ENCODE data around the gene FUT2.
"Not testable (repeated sequence)": the region's sequence is repeated elsewhere in the genome, so short reads cannot be mapped to it uniquely, and the experiment has no call there.

Gene FUT2

GRCh38 chr19:48695743-48696352 lies at the start of gene FUT2:
FUT2 (plus strand) TSS chr19:48695971; CDS start chr19:48702957, 6,986 bp downstream.
- DNase-seq: no peak

- DNase-seq: peak; percentile 96
Observed at GRCh38 chr19:48646001-48646721, 49.6 kb upstream of the FUT2 start, which contains the start of gene CA11. CA11 (minus strand) TSS chr19:48646187; CDS start chr19:48645632, 555 bp downstream.

- DNase-seq: no peak
Observed at GRCh38 chr19:48646722-48647216, 49.0 kb upstream of the FUT2 start.

GRCh38 chr19:48648134-48648533 lies 47.6 kb upstream of the FUT2 start:
- DNase-seq: no peak

GRCh38 chr19:48650974-48651682 lies 44.6 kb upstream of the FUT2 start:
- DNase-seq: no peak

- no peak for DNase-seq
Observed at GRCh38 chr19:48651683-48652048, 44.1 kb upstream of the FUT2 start.

GRCh38 chr19:48654299-48655059 lies 41.3 kb upstream of the FUT2 start:
- no peak for DNase-seq

- DNase-seq: no peak
Observed at GRCh38 chr19:48656840-48657474, 38.8 kb upstream of the FUT2 start.

- not testable (repeated sequence) for DNase-seq
Observed at GRCh38 chr19:48657828-48658227, 37.9 kb upstream of the FUT2 start.

GRCh38 chr19:48658483-48658882 lies 37.3 kb upstream of the FUT2 start:
- DNase-seq: no peak

GRCh38 chr19:48659768-48660167 lies 36.0 kb upstream of the FUT2 start:
- no peak for DNase-seq

- peak; percentile 89 for DNase-seq
Observed at GRCh38 chr19:48660852-48661710, 34.7 kb upstream of the FUT2 start.

- no peak for DNase-seq
Observed at GRCh38 chr19:48661711-48662090, 34.1 kb upstream of the FUT2 start.

- DNase-seq: no peak
Observed at GRCh38 chr19:48663667-48664066, 32.1 kb upstream of the FUT2 start.

- no peak for DNase-seq
Observed at GRCh38 chr19:48664476-48664875, 31.3 kb upstream of the FUT2 start.

GRCh38 chr19:48665786-48666185 lies 30.0 kb upstream of the FUT2 start:
- DNase-seq: no peak

- no peak for DNase-seq
Observed at GRCh38 chr19:48668332-48668731, 27.4 kb upstream of the FUT2 start.

- no peak for DNase-seq
Observed at GRCh38 chr19:48668761-48669160, 27.0 kb upstream of the FUT2 start.

- DNase-seq: no peak
Observed at GRCh38 chr19:48669903-48670668, 25.7 kb upstream of the FUT2 start.

GRCh38 chr19:48670699-48671445 lies 24.9 kb upstream of the FUT2 start:
- DNase-seq: no peak

All from activated effector memory CD4-positive, alpha-beta T cell treated with anti-CD3 and anti-CD28 coated beads, Interleukin-2, amount 50 U/mL, for 16 hours (primary cell).